Neural progenitor cell (in vitro differentiated cells): ENCODE data around the gene IARS2. TPM values are rescaled to one million over a fixed set of nuclear protein-coding genes. Genes with fewer than 3 reads are reported as not detected.

Experiments used
- DNase-seq: peaks from one replicate; pipeline ENCODE4 v3.0.0-alpha.2; 2016; ENCODE audit warnings: low spot score
- H2AFZ ChIP-seq: fragments of 200-600 bp; sonication (generic); replicated peaks from 2 replicates; pipeline ENCODE4 v1.6.1; 2016; ENCODE audit warnings: antibody characterized with exemption
- H3F3A ChIP-seq: fragments of 200-600 bp; sonication (generic); 2 replicates; pipeline ENCODE4 v1.6.1; 2016; ENCODE audit warnings: antibody characterized with exemption, low read depth
- H3K27ac ChIP-seq: fragments of 200-600 bp; sonication (generic); 2 replicates; pipeline ENCODE4 v1.5.1; 2016; ENCODE audit warnings: mild to moderate bottlenecking
- H3K27me3 ChIP-seq: fragments of 200-600 bp; sonication (generic); 2 replicates; pipeline ENCODE4 v1.6.1; 2016; ENCODE audit warnings: mild to moderate bottlenecking, moderate library complexity
- H3K36me3 ChIP-seq: fragments of 200-600 bp; sonication (generic); 2 replicates; pipeline ENCODE4 v1.5.1; 2016
- H3K4me1 ChIP-seq: fragments of 200-600 bp; sonication (generic); 2 replicates; pipeline ENCODE4 v1.6.1; 2016; ENCODE audit warnings: mixed run types
- H3K4me2 ChIP-seq: fragments of 200-600 bp; sonication (generic); 2 replicates; pipeline ENCODE4 v1.6.1; 2016
- H3K4me3 ChIP-seq: fragments of 200-600 bp; sonication (generic); 2 replicates; pipeline ENCODE4 v1.5.1; 2016
- H3K79me2 ChIP-seq: fragments of 200-600 bp; sonication (generic); 2 replicates; pipeline ENCODE4 v1.6.1; 2016; ENCODE audit warnings: low read depth
- H3K9ac ChIP-seq: fragments of 200-600 bp; sonication (generic); 2 replicates; pipeline ENCODE4 v1.6.1; 2016
- H3K9me3 ChIP-seq: fragments of 200-600 bp; sonication (generic); 2 replicates; pipeline ENCODE4 v1.5.1; 2016; ENCODE audit warnings: low read depth
- H4K20me1 ChIP-seq: fragments of 200-600 bp; sonication (generic); 2 replicates; pipeline ENCODE4 v1.6.1; 2016; ENCODE audit warnings: low read depth
- H3K27ac Mint-ChIP-seq: 3 replicates; pipeline ENCODE4 v1.8.0; 2021; ENCODE audit warnings: mixed read lengths
- H3K27me3 Mint-ChIP-seq: 2 replicates; pipeline ENCODE4 v1.8.0; 2022; ENCODE audit warnings: low read depth, mild to moderate bottlenecking, inconsistent platforms, moderate library complexity, mixed read lengths; ENCODE audit not compliant: insufficient read depth
- H3K36me3 Mint-ChIP-seq: 3 replicates; pipeline ENCODE4 v1.8.0; 2021; ENCODE audit warnings: mixed read lengths
- H3K4me1 Mint-ChIP-seq: 3 replicates; pipeline ENCODE4 v1.8.0; 2021; ENCODE audit warnings: mixed read lengths
- H3K4me3 Mint-ChIP-seq: 3 replicates; pipeline ENCODE4 v1.8.0; 2021; ENCODE audit warnings: mild to moderate bottlenecking, moderate library complexity, mixed read lengths
- H3K9me3 Mint-ChIP-seq: 3 replicates; pipeline ENCODE4 v1.8.0; 2020; ENCODE audit warnings: mixed read lengths
- EZH2 ChIP-seq: fragments of 200-600 bp; sonication (generic); IDR thresholded peaks from 2 replicates; pipeline ENCODE4 v1.6.1; 2017; ENCODE audit warnings: antibody characterized with exemption, mild to moderate bottlenecking, moderate library complexity
- EZH2phosphoT487 ChIP-seq: fragments of 200-600 bp; sonication (generic); IDR thresholded peaks from 2 replicates; pipeline ENCODE4 v1.6.1; 2017; ENCODE audit warnings: antibody characterized with exemption
- total RNA-seq: library from RNA; depleted of rRNA; stranded (reverse); fragments of >200 nt; gene quantifications from 2 replicates; pipeline ENCODE4 v1.2.3, GENCODE V29; 2015; ENCODE audit warnings: low replicate concordance
- TF ChIP-seq, protein P1 (sequence below): fragments of 200-600 bp; sonication (generic); IDR thresholded peaks from 2 replicates; pipeline ENCODE4 v1.5.1; 2017; ENCODE audit warnings: antibody characterized with exemption, mild to moderate bottlenecking

The IARS2 gene
- total RNA-seq, 1 donor from 2014 or later, result 100 TPM

DNA sequence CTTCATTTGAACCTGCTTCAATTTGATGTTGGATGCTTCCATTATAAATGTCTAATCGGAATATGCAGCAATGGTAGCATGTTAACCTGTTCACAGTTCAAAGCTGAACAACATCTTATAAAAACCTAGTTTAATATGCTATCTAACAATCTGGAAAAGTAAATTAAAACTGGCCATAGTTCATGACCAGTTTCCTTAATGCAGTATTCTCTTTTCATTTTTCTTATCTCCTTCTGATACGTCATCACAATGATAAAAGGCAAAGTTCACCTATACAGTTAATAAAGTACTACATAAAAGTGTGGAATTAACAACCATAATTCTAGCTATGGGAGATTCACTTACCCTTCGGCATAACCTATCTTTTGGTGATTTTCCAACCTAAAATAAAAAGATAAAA, 65.1 kb downstream of the IARS2 start:
- Histone ChIP-seq H3K79me2 (no peaks in the 10 kb centered on the region), H3K27ac (no peak overlapping the region), H3K27me3 (no peaks in the 10 kb centered on the region), H3K36me3 (peaks cover 7% of the 10 kb centered on the region), H2AFZ (no peak overlapping the region), H3K4me2 (no peak overlapping the region), H4K20me1 (no peaks in the 10 kb centered on the region), H3K4me1 (no peaks in the 10 kb centered on the region), H3K9me3 (no peaks in the 10 kb centered on the region), H3F3A (no peaks in the 10 kb centered on the region), H3K4me3 (no peak overlapping the region), H3K9ac (no peak overlapping the region)
- Mint-ChIP-seq H3K4me3 (no peak overlapping the region), H3K36me3 (peaks cover 25% of the 10 kb centered on the region), H3K9me3 (no peaks in the 10 kb centered on the region), H3K27me3 (no peaks in the 10 kb centered on the region), H3K4me1 (no peaks in the 10 kb centered on the region), H3K27ac (no peak overlapping the region)
- no peak for DNase-seq
- no peak for TF ChIP-seq EZH2
- TF ChIP-seq EZH2phosphoT487, result no peak
- TF ChIP-seq, protein P1, sequence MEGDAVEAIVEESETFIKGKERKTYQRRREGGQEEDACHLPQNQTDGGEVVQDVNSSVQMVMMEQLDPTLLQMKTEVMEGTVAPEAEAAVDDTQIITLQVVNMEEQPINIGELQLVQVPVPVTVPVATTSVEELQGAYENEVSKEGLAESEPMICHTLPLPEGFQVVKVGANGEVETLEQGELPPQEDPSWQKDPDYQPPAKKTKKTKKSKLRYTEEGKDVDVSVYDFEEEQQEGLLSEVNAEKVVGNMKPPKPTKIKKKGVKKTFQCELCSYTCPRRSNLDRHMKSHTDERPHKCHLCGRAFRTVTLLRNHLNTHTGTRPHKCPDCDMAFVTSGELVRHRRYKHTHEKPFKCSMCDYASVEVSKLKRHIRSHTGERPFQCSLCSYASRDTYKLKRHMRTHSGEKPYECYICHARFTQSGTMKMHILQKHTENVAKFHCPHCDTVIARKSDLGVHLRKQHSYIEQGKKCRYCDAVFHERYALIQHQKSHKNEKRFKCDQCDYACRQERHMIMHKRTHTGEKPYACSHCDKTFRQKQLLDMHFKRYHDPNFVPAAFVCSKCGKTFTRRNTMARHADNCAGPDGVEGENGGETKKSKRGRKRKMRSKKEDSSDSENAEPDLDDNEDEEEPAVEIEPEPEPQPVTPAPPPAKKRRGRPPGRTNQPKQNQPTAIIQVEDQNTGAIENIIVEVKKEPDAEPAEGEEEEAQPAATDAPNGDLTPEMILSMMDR, result no peak

DNA sequence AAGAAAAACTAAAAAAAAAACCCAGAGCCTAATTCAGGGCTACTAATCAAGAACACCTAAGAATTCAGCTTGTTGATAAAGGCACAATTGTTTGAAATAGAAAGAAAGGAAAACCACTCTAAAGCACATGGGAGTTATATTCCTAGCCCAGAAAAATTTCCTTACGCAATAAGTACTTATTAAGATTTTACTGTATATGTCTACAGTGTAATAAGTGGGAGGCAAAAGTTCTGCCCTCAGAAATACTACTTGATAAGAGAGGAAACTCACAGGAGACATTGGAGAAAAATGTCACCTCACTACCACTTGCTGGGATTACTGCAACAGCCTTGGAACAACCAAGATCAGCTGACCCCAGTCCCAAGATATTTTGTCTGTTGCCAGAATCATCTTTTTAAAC, 66.1 kb downstream of the IARS2 start:
- no peaks in the 10 kb centered on the region for H3K4me1 ChIP-seq
- H3K4me1 Mint-ChIP-seq, result no peaks in the 10 kb centered on the region
- no peak overlapping the region for H2AFZ ChIP-seq
- no peak for TF ChIP-seq EZH2
- TF ChIP-seq EZH2phosphoT487, result no peak
- TF ChIP-seq, protein P1, result no peak
- H3K27ac ChIP-seq, result no peak overlapping the region
- no peaks in the 10 kb centered on the region for H3F3A ChIP-seq
- no peaks in the 10 kb centered on the region for H3K27me3 ChIP-seq
- H3K36me3 ChIP-seq, result peaks cover 7% of the 10 kb centered on the region
- H3K27me3 Mint-ChIP-seq, result no peaks in the 10 kb centered on the region
- H3K4me3 Mint-ChIP-seq, result no peak overlapping the region
- H3K36me3 Mint-ChIP-seq, result peaks cover 21% of the 10 kb centered on the region
- no peak overlapping the region for H3K4me3 ChIP-seq
- no peak overlapping the region for H3K4me2 ChIP-seq
- no peak for DNase-seq
- H3K27ac Mint-ChIP-seq, result no peak overlapping the region
- no peaks in the 10 kb centered on the region for H3K79me2 ChIP-seq
- no peaks in the 10 kb centered on the region for H3K9me3 Mint-ChIP-seq
- no peaks in the 10 kb centered on the region for H3K9me3 ChIP-seq
- no peaks in the 10 kb centered on the region for H4K20me1 ChIP-seq
- H3K9ac ChIP-seq, result no peak overlapping the region

DNA sequence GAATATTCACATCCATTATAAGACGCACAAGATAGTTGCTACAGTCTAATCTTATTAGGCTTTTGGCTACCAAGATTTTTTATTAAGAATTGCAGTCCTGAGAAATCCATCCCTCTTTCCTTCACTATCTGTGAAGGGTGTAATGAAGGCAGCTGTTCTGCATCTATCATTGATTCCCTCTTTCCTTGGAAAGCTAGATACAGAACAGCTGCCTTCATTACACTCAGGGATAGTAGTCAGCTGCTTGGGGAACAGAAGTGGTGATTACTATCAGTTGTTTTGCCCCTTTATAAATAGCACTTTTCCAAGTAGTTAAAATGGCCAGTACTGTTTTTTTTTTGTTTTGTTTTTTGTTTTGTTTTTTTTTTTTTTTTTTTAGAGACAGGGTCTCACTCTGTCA, 70.2 kb downstream of the IARS2 start:
- Histone ChIP-seq H4K20me1 (no peaks in the 10 kb centered on the region), H3K4me2 (no peak overlapping the region), H2AFZ (no peak overlapping the region), H3F3A (no peaks in the 10 kb centered on the region), H3K27me3 (no peaks in the 10 kb centered on the region), H3K9me3 (no peaks in the 10 kb centered on the region), H3K79me2 (no peaks in the 10 kb centered on the region), H3K9ac (no peak overlapping the region), H3K27ac (no peak overlapping the region), H3K36me3 (peaks cover 9% of the 10 kb centered on the region), H3K4me1 (no peaks in the 10 kb centered on the region), H3K4me3 (no peak overlapping the region)
- no peak overlapping the region for H3K4me3 Mint-ChIP-seq
- no peak for DNase-seq
- no peak overlapping the region for H3K27ac Mint-ChIP-seq
- H3K4me1 Mint-ChIP-seq, result no peaks in the 10 kb centered on the region
- H3K9me3 Mint-ChIP-seq, result no peaks in the 10 kb centered on the region
- peaks cover 14% of the 10 kb centered on the region for H3K36me3 Mint-ChIP-seq
- TF ChIP-seq EZH2phosphoT487, result no peak
- TF ChIP-seq, protein P1, result no peak
- TF ChIP-seq EZH2, result no peak
- no peaks in the 10 kb centered on the region for H3K27me3 Mint-ChIP-seq

DNA sequence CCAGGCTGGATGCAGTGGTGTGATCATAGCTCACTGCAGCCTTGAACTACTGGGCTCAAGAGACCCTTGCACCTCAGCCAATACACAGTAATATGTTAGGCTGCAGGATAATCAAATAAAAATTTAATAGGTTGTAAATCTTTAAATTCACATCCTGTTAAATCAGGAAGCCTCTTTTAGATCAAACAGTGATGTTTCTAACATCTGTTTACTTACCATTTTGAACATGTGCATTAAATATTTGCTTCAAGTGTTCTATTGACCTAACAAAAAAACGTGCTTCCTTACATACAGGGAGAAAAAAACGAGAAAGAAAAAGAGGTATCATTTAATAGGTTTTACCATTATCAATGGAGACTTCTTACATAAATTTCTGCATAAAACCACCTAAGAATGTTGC, 70.6 kb downstream of the IARS2 start:
- no peaks in the 10 kb centered on the region for H3K4me1 Mint-ChIP-seq
- Histone ChIP-seq H3K4me3 (no peak overlapping the region), H3K27ac (no peak overlapping the region), H3K27me3 (no peaks in the 10 kb centered on the region), H3K4me1 (no peaks in the 10 kb centered on the region), H3F3A (no peaks in the 10 kb centered on the region), H2AFZ (no peak overlapping the region), H3K9ac (no peak overlapping the region), H4K20me1 (no peaks in the 10 kb centered on the region), H3K9me3 (no peaks in the 10 kb centered on the region), H3K79me2 (no peaks in the 10 kb centered on the region), H3K36me3 (peaks cover 12% of the 10 kb centered on the region), H3K4me2 (no peak overlapping the region)
- H3K27ac Mint-ChIP-seq, result no peak overlapping the region
- no peak overlapping the region for H3K4me3 Mint-ChIP-seq
- H3K27me3 Mint-ChIP-seq, result no peaks in the 10 kb centered on the region
- H3K36me3 Mint-ChIP-seq, result peaks cover 18% of the 10 kb centered on the region
- no peaks in the 10 kb centered on the region for H3K9me3 Mint-ChIP-seq
- TF ChIP-seq EZH2phosphoT487 (no peak), EZH2 (no peak)
- TF ChIP-seq, protein P1, result no peak
- DNase-seq, result no peak
